ENCODE measurements around the gene OTUD7B.

DNA sequence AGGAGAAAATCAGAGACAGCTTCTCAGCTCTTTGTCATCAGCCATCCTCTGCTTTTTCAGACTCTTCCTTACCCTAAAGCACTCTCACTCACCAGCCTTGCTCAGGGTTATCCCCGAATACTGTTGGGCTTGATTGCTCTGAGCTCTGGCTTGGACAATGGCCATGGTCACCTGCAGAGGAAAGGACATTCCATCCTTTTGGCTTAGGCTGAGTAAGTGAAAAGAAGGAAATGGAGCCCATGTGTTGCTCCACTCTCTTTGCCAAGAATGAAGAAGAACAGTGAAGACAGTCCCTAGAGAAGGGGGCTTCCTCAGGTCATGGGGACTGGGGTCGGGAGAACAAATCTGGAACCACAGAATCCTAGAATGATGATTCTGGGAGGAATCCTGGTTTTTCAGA, 76.2 kb downstream of the OTUD7B start:
- TF ChIP-seq CTCF (conservative IDR thresholded peaks at IDR 0.05; ENCODE audit: low read length) (no peak), EZH2phosphoT487 (IDR thresholded peaks at IDR 0.05; ENCODE audit: borderline replicate concordance) (no peak)

All from Loucy (cell line).